AG04449 (cell line): Measurements from ENCODE around the gene TALDO1.

Experiments used
- CTCF ChIA-PET: fragments of 350-600 bp; formaldehyde crosslinking; extraction: SDS; loops from one replicate; lab custom pipeline; 2021; ENCODE audit warnings: antibody characterized with exemption; lab: Yijun Ruan, JAX
- POLR2A ChIA-PET: fragments of 400-600, 350-600 bp; formaldehyde crosslinking; extraction: SDS; loops from one replicate; lab custom pipeline; 2020; ENCODE audit warnings: antibody characterized with exemption, inconsistent platforms; lab: Yijun Ruan, JAX
- DNase-seq: peaks from one replicate; pipeline ENCODE4 v3.0.0-alpha.2; 2010; ENCODE audit warnings: low read depth, low spot score
- H3K4me3 ChIP-seq: 2 replicates; pipeline ENCODE4 v1.5.1; 2011; ENCODE audit warnings: low read depth, mild to moderate bottlenecking, control low read depth, low read length
- TF ChIP-seq, protein P1 (sequence below): IDR thresholded peaks from one replicate; pipeline ENCODE4 v1.5.1; 2011; ENCODE audit warnings: mild to moderate bottlenecking, moderate library complexity, low read length, control low read depth, inconsistent platforms; ENCODE audit not compliant: insufficient read depth; ENCODE audit errors: missing control alignments

TALDO1 gene

DNA sequence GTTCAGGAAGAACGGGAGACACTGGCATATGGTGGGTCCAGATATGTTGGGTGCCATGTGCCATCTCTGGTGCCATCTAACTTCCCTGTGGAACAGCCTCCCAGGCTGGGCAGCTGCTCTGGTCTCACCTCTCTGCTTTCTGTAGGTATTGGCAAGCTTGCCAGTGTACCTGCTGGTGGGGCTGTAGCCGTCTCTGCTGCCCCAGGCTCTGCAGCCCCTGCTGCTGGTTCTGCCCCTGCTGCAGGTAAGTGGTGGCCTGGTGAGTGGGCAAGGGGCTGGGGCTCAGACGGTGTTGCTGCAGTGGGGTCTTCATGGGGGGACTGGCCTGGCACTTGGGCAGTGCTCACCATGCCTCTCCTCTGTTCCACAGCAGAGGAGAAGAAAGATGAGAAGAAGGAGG lies 65.1 kb downstream of the TALDO1 start:
- TF ChIP-seq, protein P1, sequence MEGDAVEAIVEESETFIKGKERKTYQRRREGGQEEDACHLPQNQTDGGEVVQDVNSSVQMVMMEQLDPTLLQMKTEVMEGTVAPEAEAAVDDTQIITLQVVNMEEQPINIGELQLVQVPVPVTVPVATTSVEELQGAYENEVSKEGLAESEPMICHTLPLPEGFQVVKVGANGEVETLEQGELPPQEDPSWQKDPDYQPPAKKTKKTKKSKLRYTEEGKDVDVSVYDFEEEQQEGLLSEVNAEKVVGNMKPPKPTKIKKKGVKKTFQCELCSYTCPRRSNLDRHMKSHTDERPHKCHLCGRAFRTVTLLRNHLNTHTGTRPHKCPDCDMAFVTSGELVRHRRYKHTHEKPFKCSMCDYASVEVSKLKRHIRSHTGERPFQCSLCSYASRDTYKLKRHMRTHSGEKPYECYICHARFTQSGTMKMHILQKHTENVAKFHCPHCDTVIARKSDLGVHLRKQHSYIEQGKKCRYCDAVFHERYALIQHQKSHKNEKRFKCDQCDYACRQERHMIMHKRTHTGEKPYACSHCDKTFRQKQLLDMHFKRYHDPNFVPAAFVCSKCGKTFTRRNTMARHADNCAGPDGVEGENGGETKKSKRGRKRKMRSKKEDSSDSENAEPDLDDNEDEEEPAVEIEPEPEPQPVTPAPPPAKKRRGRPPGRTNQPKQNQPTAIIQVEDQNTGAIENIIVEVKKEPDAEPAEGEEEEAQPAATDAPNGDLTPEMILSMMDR = no peak
- H3K4me3 ChIP-seq = no peak overlapping the region
- DNase-seq = no peak
- CTCF ChIA-PET = interaction anchor here (0.9 kb wide), 1 partner anchor 15 kb away, joined by 3 read pairs; no protein-coding TSS in a partner anchor
- POLR2A ChIA-PET = interaction anchor here (1.1 kb wide), 1 partner anchor 18 kb away, joined by 3 read pairs; no protein-coding TSS in a partner anchor

DNA sequence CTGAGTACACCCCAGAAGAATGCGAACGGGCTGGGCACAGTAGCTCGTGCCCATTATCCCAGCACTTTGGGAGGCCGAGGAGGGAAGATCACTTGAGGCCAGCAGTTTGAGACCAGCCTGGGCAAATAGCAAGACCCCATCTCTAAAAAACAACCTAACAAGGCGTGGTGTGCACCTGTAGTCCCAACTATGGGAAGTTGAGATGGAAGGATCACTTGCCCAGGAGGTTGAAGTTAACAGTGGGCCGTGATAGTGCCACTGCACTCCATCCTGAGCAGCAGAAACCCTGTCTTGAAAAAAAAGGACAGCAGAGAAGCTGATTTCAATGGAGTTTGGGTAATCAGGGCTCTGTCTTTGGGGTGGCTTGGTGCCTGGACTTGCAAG lies 65.8 kb downstream of the TALDO1 start:
- TF ChIP-seq, protein P1 = no peak
- no peak for DNase-seq
- no peak overlapping the region for H3K4me3 ChIP-seq
- POLR2A ChIA-PET = no interaction called here
- CTCF ChIA-PET = no interaction called here

DNA sequence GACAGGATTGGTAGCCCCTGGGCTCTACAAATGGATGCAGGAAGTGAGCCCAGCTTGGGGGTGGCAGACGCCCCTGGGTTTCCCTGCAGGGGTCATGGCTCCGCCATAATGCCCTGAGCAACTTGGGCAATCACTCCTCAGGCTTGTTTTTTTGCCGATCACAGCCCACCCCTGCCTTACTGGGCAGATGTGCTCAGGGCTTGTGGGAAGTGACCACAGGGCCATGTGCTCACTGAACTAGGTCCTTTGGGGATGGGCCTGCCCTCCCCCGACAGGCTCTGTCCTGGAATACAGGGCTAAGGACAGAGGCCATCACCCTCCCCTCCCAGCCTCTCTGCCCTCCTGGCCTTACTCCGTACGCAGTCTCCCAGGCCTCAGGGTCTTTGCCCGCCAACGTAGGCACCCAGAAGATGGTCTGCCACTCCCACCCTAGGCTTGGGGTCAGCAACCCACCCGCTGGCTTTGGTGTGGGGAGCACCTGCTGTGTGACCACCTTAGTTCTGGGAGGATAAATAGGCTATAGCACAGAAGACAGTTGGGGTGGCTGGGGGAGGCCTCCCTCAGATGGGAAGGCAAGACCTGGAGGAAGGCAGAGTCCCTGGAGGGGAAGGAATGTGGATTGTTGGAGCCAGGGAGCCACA lies 66.3 kb downstream of the TALDO1 start:
- TF ChIP-seq, protein P1 = no peak
- no peak for DNase-seq
- no peak overlapping the region for H3K4me3 ChIP-seq
- POLR2A ChIA-PET = no interaction called here
- CTCF ChIA-PET = no interaction called here
